HG03378 (cell line): Measurements from ENCODE around the gene S100A6.
"Not testable (repeated sequence)": the region's sequence is repeated elsewhere in the genome, so short reads cannot be mapped to it uniquely, and the experiment has no call there.

Experiments used
- ATAC-seq: cut with Tn5 transposase; IDR thresholded peaks from one replicate; pipeline ENCODE4 v1.9.1; 2021; ENCODE audit warnings: mild to moderate bottlenecking, moderate library complexity; ENCODE audit not compliant: unreplicated experiment

Gene S100A6

DNA sequence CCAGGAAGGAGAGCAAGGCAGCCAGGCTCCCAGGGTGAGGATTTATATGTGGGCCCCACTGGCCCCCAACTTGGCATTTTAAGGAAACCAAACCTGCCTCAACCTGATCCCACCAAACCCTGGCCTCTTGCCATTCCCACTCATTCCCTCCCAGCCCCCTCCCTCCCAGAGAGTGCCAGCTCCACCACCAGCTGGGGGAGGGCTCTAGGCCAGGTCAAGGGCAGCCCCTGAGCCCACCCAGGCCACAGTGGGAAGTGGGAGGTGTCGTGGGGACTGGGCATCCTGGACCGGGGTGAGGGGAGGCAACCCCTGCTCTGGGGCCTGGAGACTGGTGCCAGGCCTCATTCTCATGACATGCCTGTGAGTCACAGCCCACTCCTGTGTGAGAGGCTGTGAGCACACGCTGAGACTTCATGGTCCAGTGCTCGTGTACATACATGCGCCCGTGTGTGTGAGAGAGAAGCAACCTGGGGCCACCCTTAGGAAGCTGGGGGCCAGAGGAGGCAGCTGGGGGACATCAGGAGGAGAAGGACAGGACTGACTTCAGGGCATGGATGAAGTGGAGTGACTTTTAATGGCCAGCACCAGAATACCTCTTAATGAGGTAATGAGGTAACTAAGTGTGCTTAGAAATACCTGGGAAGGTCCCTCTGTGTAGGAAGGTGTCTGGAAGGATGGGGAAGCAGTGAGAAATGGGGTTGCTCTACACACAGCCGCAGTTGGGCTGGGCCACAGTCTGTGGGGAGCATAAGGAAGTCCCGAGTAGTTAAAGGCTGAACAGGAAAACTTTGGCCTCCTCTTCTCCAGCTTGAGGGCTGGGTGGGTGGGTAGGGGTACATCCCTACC, 30.0 kb upstream of the S100A6 start, which contains the start of gene S100A2:
TSS of gene S100A2 (minus strand) at position 316 of the 846 bp plus-strand sequence. CDS start 1,967 bp downstream, outside the sequence.
- ATAC-seq = no peak

DNA sequence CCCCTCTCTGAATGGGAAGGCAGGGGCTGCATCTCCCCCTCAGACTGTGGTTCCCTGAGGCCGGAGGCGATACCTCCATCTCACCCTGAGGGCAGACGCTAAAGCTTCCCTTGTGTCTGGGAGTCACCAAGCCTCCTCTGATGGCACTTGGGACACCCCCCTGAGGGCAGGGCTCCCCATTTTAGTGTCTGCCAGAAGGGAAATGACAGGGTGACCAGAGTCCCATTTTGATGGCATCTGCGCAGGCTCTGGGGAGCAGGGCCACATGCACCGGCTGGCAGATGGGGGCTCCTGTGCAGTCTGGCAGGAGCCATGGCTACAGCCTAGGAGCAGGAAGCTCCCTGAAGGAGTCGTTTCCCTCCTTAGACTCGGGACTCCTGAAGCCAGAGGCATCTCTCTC, 28.2 kb upstream of the S100A6 start:
- ATAC-seq = no peak

DNA sequence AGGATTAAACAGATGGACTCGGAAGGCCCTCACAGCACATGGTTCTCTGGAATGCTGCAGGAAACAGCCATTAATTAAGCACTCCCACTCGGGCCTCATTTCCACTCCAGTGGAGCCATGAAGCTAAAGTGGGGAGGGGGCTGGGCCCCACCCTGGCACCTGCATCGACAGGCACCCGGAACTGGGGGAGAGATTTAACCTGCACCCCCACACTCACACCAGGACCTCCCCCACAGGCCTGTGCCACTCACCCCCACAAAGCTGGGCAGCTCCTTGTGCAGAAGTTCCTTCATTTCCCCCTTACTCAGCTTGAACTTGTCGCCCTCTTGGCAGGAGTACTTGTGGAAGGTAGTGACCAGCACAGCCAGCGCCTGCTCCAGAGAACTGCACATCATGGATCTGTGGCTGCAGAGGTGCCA, 27.7 kb upstream of the S100A6 start:
- ATAC-seq = no peak

- ATAC-seq = not testable (repeated sequence)
Observed at GRCh38 chr1:153562021-153562420, 26.2 kb upstream of the S100A6 start.

DNA sequence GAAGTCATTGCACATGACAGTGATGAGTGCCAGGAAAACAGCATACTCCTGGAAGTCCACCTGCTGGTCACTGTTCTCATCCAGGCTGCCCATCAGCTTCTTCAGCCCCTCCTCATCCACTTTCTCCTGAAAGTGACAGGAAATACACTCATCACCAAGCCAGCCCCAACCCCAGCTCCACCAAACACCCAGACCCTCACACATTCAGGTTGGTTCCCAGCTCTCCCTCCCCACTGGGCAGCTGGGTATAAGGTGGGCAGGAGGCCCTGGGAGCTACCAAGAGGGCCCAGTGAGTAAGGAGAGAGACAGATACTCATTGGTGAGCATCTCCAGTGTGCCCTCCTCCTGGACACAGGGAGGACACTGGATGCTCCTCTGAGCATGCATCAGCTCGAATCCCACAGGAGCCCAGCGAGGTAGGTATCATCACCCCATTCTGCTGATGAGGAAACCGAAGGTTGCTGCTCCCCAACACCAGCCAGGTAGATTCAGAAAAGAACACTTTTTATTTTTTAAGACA, 25.7 kb upstream of the S100A6 start:
- no peak for ATAC-seq

GRCh38 chr1:153560771-153561465, 25.1 kb upstream of the S100A6 start:
- ATAC-seq = no peak

DNA sequence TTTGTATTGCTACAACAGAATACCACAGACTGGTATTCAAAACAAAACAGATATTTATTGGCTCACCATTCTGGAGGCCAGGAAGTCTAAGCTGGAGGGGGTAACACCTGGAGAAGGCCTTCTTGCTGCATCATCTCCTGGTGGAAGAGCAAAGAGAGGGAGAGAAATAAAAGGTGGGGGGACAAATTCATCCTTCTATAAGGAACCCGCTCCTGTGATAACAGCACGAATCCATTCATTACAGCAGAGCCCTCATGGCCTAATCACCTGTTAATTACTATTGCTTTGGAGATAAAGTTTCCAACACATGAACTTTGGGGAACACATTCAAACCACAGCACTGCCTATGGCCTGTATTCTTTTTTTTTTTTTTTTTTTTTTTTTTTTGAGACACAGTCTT, 24.4 kb upstream of the S100A6 start:
- ATAC-seq = no peak

DNA sequence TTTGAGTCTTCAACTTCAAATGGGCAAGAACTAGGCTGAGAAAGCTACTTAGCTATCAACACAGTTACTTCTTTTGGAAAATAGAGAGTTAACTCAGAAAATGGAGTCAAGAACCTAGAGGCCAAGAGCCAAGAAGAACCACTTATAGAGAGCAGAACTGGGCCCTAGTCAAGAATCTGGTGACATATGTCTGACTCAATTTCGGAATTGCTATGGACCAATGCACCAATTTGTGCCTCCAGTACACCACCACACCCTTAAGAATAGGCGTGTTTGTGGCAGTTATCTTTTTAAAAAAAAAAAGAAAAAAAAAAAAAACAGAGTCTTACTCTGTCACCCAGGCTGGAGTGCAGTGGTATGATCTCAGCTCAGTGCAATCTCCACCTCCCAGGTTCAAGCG, 22.1 kb upstream of the S100A6 start:
- no peak for ATAC-seq

DNA sequence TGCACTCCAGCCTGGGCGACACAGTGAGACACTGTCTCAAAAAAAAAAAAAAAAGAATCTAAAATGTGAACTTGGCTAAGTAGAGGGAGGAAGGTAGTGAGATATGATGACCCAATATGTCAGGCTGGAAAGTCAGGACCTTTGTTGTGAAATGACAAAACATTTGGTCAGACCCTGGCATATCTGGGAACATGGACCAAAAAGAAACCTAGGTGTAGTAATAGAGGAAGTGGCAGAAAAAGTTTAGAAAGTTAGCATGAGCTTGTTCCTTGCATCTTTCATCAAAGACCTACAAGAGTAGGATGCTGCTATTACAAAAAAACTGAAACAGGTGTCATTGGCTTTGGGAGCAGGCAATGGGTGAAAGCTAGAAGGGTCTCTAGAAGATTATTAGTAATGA, 20.6 kb upstream of the S100A6 start:
- no peak for ATAC-seq

- no peak for ATAC-seq
Observed at GRCh38 chr1:153553830-153554541, 18.2 kb upstream of the S100A6 start.

DNA sequence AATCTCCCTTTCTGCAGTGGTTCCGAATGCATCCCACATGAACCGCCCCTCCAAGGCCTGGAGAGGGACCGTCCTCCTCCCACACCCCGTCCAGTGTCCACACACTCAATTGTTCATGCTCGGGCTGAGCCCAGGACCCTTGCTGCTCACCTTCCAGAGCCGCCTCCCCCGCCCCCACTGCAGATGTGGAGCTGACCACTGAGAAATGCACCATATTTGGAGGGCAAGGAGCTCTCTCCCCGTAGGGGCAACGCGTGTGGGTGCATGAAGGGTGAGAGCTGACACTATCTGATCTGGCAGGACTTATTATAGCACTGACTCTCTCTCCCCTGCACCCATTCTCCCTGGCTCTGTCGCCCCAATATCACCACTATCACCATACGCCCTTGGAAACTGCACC, 17.3 kb upstream of the S100A6 start:
- ATAC-seq = no peak

DNA sequence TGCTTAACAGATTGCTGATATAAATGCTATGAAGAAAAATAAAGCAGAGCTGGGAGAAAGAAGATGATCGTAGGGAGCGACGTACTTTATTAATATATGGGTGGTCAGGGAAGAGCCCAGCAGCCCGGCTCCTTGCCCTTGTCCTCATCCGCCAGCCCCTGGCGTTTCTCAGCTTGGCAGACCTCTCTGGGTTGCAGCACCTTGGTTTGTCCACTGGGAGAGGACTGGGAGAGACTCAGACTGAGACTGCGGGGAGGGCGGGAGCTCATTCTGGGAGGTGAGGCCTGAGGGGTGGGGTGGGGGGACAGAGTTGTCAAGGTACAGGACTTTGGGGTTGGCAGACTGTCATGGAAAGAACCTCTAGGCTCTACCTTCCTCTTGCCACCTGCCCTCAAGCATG, 16.5 kb upstream of the S100A6 start:
- ATAC-seq = no peak

GRCh38 chr1:153550827-153551500, 15.2 kb upstream of the S100A6 start:
- ATAC-seq = no peak

- ATAC-seq = no peak
Observed at GRCh38 chr1:153550398-153550758, 14.6 kb upstream of the S100A6 start.

DNA sequence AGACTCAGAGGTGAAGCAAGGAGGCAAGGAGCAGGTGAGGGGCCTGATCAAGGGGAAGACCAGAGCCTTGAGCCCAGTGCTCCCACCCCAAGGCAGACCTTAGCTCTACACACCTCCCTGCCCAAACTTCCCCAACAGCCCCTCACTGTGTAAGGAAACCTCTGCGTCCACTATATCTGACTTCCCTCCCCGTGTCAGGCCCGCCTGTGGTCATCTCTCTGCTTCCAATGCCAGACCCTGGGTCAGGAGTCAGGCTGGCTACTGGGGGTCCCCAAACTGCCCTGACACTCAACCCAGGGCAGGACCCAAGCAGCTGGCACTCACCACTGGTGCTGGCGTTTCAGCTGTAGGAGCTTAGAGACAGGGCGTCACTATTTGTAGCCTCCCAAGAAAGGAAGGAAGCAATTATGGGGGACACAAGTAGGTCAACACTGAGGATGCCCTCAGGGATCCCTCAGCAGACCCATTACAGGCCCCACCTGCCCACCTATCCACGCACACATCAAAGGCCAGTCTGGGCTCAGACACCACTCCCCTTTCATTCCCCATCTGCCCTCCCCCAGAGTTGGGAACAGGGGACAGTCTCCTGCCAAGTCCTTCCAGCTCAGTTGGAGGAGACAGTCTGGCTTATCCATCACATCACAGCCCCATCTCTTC, 14.1 kb upstream of the S100A6 start:
- ATAC-seq = no peak

DNA sequence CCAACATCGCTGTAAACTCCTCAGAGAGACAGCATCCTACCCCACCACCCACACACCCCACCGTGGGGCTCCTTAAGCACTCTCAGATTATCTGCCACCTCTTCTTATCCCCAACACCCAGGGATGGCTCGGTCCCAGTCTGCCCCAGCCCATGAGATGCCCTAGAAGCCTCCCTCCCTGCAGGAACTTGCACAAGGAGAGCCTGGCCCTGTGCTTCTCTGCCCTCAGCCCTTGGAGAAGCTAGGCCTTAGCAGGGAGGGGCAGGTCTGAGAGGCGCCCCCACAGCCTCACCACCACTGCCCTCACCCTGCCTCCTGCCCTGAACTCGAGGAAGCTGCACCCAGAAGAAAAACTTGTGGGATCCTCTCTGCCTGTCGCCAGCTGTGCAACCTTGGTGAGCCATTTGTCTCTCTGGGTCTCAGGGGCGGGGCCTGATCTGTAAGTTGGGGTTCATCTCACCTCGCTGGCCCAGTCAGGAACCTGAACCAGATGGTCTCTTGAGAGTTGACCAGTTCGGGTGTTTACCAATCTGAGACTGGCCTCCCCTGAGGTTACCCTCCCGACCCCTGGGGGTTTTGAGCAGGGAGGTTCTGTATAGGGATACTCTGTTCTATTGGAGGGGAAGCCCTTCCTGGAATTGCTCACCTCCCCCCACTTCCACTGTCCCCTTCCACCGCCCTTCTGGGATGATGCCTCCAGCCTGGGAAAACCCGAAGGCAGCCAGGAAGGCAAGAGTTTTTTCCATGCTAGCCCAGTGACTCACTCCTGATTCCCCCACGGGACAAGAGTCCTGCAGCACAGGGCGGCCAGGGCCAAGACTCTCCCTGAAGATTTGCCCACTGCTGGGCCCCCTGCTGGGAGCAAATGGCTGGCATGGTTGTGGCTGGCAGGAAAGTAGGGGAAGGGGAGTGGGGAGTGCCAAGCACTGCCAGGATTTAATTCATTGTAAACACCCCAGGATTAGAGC, 13.2 kb upstream of the S100A6 start, which contains the start of gene S100A3:
TSS of gene S100A3 (minus strand) at position 537 of the 967 bp plus-strand sequence. CDS start 773 bp downstream, outside the sequence.
- ATAC-seq = no peak

- ATAC-seq = no peak
Observed at GRCh38 chr1:153547560-153548551, 12.1 kb upstream of the S100A6 start.
